ENCODE data around the gene SLC22A23.

SLC22A23 gene

GRCh38 chr6:3235486-3235885 is 221.4 kb downstream of the SLC22A23 start:
- DNase-seq = no peak

- DNase-seq = no peak
Observed at GRCh38 chr6:3233904-3234303, 222.9 kb downstream of the SLC22A23 start.

- DNase-seq = no peak
Observed at GRCh38 chr6:3233321-3233720, 223.5 kb downstream of the SLC22A23 start.

- DNase-seq = peak; percentile 69
Observed at GRCh38 chr6:3232017-3232945, 224.6 kb downstream of the SLC22A23 start.

GRCh38 chr6:3231247-3232016 is 225.4 kb downstream of the SLC22A23 start:
- peak; percentile 95 for DNase-seq

GRCh38 chr6:3230900-3231246 is 226.0 kb downstream of the SLC22A23 start:
- peak; percentile 90 for DNase-seq

GRCh38 chr6:3230256-3230882 is 226.5 kb downstream of the SLC22A23 start:
- no peak for DNase-seq

GRCh38 chr6:3229566-3230178 is 227.2 kb downstream of the SLC22A23 start:
- peak; percentile 90 for DNase-seq

GRCh38 chr6:3228771-3229565 is 227.9 kb downstream of the SLC22A23 start:
- peak; percentile 92 for DNase-seq

GRCh38 chr6:3228046-3228671 is 228.7 kb downstream of the SLC22A23 start:
- peak; percentile 96 for DNase-seq

- DNase-seq = peak; percentile 97
Observed at GRCh38 chr6:3227363-3228045, 229.3 kb downstream of the SLC22A23 start, which contains the start of gene TUBB2B. Gene TUBB2B, minus strand, starts transcription at chr6:3227653. Its CDS starts 110 bp downstream, at chr6:3227543.

GRCh38 chr6:3226481-3227362 is 230.1 kb downstream of the SLC22A23 start:
- peak; percentile 69 for DNase-seq

GRCh38 chr6:3226042-3226441 is 230.8 kb downstream of the SLC22A23 start:
- no peak for DNase-seq

- peak; percentile 36 for DNase-seq
Observed at GRCh38 chr6:3222506-3223038, 234.3 kb downstream of the SLC22A23 start.

- DNase-seq = no peak
Observed at GRCh38 chr6:3221578-3221977, 235.3 kb downstream of the SLC22A23 start.

GRCh38 chr6:3220366-3220765 is 236.5 kb downstream of the SLC22A23 start:
- DNase-seq = no peak
